CD4-positive, alpha-beta T cell treated with Interleukin-6 for 4 hours (primary cell): Measurements from ENCODE around the gene SPIB.
A peak's percentile ranks its signal among the peaks of the same experiment; 100 is the strongest.

Source experiments
- DNase-seq: peaks from one replicate; pipeline ENCODE4 v3.0.0-alpha.2; 2020; ENCODE audit warnings: mixed read lengths

Gene SPIB

DNA sequence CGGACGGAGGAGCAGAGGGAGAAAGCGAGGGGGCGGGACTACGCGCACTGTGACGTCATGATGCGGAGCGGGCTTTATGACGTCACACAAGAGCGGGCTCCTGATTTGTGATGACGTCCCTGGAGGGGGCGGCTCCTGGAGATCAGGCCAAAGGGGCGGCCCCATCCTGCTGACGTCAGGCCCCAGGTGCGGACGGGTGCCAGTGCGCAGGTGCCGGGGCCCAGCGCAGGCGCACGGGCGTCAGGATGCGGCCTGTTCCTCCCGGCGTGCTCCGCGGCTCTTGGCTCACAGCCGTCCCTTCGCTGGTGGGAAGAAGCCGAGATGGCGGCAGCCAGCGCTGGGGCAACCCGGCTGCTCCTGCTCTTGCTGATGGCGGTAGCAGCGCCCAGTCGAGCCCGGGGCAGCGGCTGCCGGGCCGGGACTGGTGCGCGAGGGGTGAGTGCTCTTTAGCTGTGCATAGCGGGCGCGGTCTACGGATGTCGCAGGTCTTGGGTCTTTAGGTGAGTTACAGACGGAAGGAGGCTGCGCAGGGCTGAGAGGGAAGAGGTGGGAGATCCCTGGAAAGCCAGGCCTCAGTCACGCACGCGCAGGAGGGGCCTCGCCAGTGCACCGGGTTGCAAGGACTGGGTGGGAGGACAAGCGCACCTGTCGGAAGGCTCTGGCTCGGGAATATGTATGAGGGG, 57.6 kb downstream of the SPIB start, which contains the start of the genes EMC10 and GARIN5A:
TSS of gene EMC10 (plus strand) at position 284 of the 683 bp plus-strand sequence. CDS start at position 322, 38 bp downstream.
TSS of gene GARIN5A (minus strand) at position 625 of the 683 bp plus-strand sequence. CDS start at position 165, 460 bp downstream.
- DNase-seq = peak; percentile 91

- DNase-seq = no peak
Observed at GRCh38 chr19:50476907-50477238, 58.1 kb downstream of the SPIB start.

DNA sequence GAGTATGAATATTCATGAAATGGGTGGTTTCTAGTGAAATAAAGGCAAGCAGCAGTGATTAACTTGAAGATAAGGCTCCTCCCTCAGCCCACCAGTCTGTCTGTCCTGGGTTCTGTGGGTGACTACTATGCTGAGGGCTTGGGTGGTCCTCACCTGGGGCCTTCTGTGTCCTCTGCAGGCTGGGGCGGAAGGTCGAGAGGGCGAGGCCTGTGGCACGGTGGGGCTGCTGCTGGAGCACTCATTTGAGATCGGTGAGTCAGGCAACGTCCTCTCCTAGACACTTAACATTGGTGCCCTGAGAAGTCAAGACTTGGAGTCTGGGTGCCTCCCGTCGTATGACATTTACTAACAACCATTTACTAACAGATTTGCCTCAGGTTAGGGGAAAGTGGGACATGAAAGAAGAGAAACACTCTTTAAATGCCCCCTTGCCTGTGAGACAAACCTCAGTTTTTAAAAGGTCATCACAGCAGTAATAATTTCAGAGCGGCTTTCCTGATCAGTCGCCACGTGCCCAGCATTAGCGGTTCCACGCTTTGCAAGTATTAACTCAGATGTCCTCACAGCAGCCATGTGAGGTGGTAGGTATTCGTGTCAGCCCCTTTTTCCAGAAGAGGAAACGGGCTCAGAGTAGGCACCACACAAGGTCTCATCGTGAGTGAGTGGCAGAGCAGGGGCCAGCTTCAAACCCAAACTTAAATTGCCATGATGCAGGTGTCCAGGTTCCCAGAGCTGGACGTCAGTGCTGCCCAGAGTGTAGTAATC, 59.2 kb downstream of the SPIB start:
- DNase-seq = no peak

GRCh38 chr19:50478901-50479715, 60.4 kb downstream of the SPIB start:
- DNase-seq = peak; percentile 20

GRCh38 chr19:50479761-50480251, 61.1 kb downstream of the SPIB start:
- no peak for DNase-seq

DNA sequence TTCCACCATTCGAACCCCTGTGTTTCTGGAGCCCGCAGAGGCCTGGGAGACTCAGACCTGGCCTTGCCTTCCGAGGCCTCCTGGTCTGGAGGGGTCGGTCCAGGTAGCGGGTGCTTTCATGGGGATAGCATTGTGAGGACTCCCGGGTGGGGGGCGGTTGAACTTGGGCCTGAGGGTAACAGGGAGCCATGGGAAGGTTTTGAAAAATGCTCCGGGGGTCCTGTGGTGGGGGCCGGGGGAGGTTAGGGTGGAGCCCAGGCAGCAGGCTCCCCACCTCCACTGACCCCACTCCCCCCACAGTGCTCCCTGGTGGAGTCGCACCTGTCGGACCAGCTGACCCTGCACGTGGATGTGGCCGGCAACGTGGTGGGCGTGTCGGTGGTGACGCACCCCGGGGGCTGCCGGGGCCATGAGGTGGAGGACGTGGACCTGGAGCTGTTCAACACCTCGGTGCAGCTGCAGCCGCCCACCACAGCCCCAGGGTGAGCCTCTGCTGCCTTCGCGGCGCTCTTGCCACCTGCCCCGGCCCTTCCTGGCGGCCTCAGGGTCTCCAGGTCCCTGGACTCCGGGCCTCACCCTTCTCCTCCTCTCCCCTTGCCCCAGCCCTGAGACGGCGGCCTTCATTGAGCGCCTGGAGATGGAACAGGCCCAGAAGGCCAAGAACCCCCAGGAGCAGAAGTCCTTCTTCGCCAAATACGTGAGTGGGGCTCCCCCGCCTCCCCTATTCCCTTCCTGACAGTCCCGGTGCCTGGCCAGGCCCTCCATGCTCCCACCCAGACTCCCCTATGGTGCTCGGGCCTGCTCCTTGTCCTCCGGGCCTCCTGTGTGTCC, 61.8 kb downstream of the SPIB start:
- no peak for DNase-seq
